HG03135 (cell line): ENCODE measurements around the gene MYH6.

Experiments
- ATAC-seq: cut with Tn5 transposase; IDR thresholded peaks from one replicate; pipeline ENCODE4 v1.9.1; 2021; ENCODE audit warnings: mild to moderate bottlenecking, moderate library complexity; ENCODE audit not compliant: unreplicated experiment

MYH6 gene

GRCh38 chr14:23379366-23380196, 28.5 kb downstream of the MYH6 start:
- ATAC-seq = no peak

- no peak for ATAC-seq
These were observed 29.4 kb downstream of the MYH6 start for GRCh38 chr14:23378612-23379220.

- no peak for ATAC-seq
These were observed 30.2 kb downstream of the MYH6 start for GRCh38 chr14:23377573-23378563.

- no peak for ATAC-seq
These were observed 30.9 kb downstream of the MYH6 start for GRCh38 chr14:23377198-23377550.

- ATAC-seq = no peak
These were observed 31.4 kb downstream of the MYH6 start, which contains the start of gene CMTM5 for GRCh38 chr14:23376482-23377197. Gene CMTM5, plus strand, starts transcription at chr14:23377046. Its CDS starts 206 bp downstream, at chr14:23377252.

GRCh38 chr14:23375527-23376251, 32.4 kb downstream of the MYH6 start:
- ATAC-seq = no peak

- ATAC-seq = no peak
These were observed 35.0 kb downstream of the MYH6 start for GRCh38 chr14:23373041-23373440.

- ATAC-seq = no peak
These were observed 35.6 kb downstream of the MYH6 start, which contains the start of gene IL25 for GRCh38 chr14:23372509-23372908. Gene IL25, plus strand, starts transcription at chr14:23372809.

- ATAC-seq = no peak
These were observed 36.2 kb downstream of the MYH6 start for GRCh38 chr14:23371865-23372264.

- no peak for ATAC-seq
These were observed 37.9 kb downstream of the MYH6 start for GRCh38 chr14:23370221-23370620.

GRCh38 chr14:23366426-23366921, 41.6 kb downstream of the MYH6 start:
- no peak for ATAC-seq

GRCh38 chr14:23365732-23366425, 42.2 kb downstream of the MYH6 start:
- no peak for ATAC-seq

GRCh38 chr14:23365036-23365731, 42.9 kb downstream of the MYH6 start, which contains the start of gene EFS:
Gene EFS, minus strand, starts transcription at chr14:23365172. Its CDS starts 147 bp downstream, at chr14:23365025.
- no peak for ATAC-seq

- ATAC-seq = no peak
These were observed 43.7 kb downstream of the MYH6 start for GRCh38 chr14:23364164-23365035.

GRCh38 chr14:23362200-23362599, 45.9 kb downstream of the MYH6 start:
- no peak for ATAC-seq

- ATAC-seq = no peak
These were observed 46.3 kb downstream of the MYH6 start for GRCh38 chr14:23361763-23362162.

GRCh38 chr14:23361320-23361719, 46.8 kb downstream of the MYH6 start:
- no peak for ATAC-seq
